Smooth muscle cell (in vitro differentiated cells): ENCODE results near the gene COL20A1. TPM values are rescaled to one million over a fixed set of nuclear protein-coding genes. Genes with fewer than 3 reads are reported as not detected.

Experiments used
- DNase-seq: peaks from one replicate; lab custom pipeline; 2025; ENCODE audit not compliant: unreplicated experiment; lab: John Stamatoyannopoulos, UW
- H2AFZ ChIP-seq: fragments of 200-600 bp; sonication (generic); 2 replicates; pipeline ENCODE4 v1.6.0; 2016; ENCODE audit warnings: antibody characterized with exemption, low read depth, mild to moderate bottlenecking
- H3F3A ChIP-seq: fragments of 200-600 bp; sonication (generic); 2 replicates; pipeline ENCODE4 v1.6.0; 2017; ENCODE audit warnings: antibody characterized with exemption, low read depth
- H3K27ac ChIP-seq: fragments of 200-600 bp; sonication (generic); 2 replicates; pipeline ENCODE4 v1.5.1; 2016; ENCODE audit warnings: low read depth, mild to moderate bottlenecking
- H3K27me3 ChIP-seq: fragments of 200-600 bp; sonication (generic); 2 replicates; pipeline ENCODE4 v1.6.1; 2016; ENCODE audit warnings: low read depth, mild to moderate bottlenecking
- H3K36me3 ChIP-seq: fragments of 200-600 bp; sonication (generic); 2 replicates; pipeline ENCODE4 v1.5.1; 2016; ENCODE audit warnings: low read depth
- H3K4me1 ChIP-seq: fragments of 200-600 bp; sonication (generic); 2 replicates; pipeline ENCODE4 v1.5.1; 2016; ENCODE audit warnings: low read depth
- H3K4me2 ChIP-seq: fragments of 200-600 bp; sonication (generic); 2 replicates; pipeline ENCODE4 v1.6.0; 2016; ENCODE audit warnings: mild to moderate bottlenecking
- H3K4me3 ChIP-seq: fragments of 200-600 bp; sonication (generic); 2 replicates; pipeline ENCODE4 v1.5.1; 2016; ENCODE audit warnings: mild to moderate bottlenecking
- H3K79me2 ChIP-seq: fragments of 200-600 bp; sonication (generic); 2 replicates; pipeline ENCODE4 v1.6.0; 2016; ENCODE audit warnings: low read depth, mild to moderate bottlenecking
- H3K9ac ChIP-seq: fragments of 200-600 bp; sonication (generic); 2 replicates; pipeline ENCODE4 v1.6.0; 2016; ENCODE audit warnings: low read depth
- H3K9me3 ChIP-seq: fragments of 200-600 bp; sonication (generic); replicated peaks from 2 replicates; pipeline ENCODE4 v1.5.1; 2016; ENCODE audit warnings: low read depth
- H4K20me1 ChIP-seq: fragments of 200-600 bp; sonication (generic); 2 replicates; pipeline ENCODE4 v1.6.0; 2016; ENCODE audit warnings: low read depth
- CTCF ChIP-seq: fragments of 200-600 bp; sonication (generic); IDR thresholded peaks from 2 replicates; pipeline ENCODE4 v1.5.1; 2017; ENCODE audit warnings: borderline replicate concordance, mild to moderate bottlenecking, antibody characterized with exemption; ENCODE audit not compliant: insufficient read depth, poor library complexity, severe bottlenecking
- WGBS: methylation state at CpG from one replicate; pipeline ENCODE4 v1.1.7; 2016; ENCODE audit warnings: low lambda C conversion rate; 5-methylcytosine and 5-hydroxymethylcytosine counted together
- polyA plus RNA-seq: library from polyadenylated mRNA; unstranded; fragments of >200 nt; fragmentation: Nextera tagmentation; extraction: Ambion mirVana; gene quantifications from 2 replicates; pipeline ENCODE4 v1.2.1, GENCODE V29; 2016
- total RNA-seq: library from RNA; depleted of rRNA; stranded (reverse); fragments of >200 nt; gene quantifications from 2 replicates; pipeline ENCODE4 v1.2.3, GENCODE V29; 2014

The COL20A1 gene
- total and polyA plus RNA-seq, 2 experiments from 2014 or later, result 0.23 to 0.36 TPM

DNA sequence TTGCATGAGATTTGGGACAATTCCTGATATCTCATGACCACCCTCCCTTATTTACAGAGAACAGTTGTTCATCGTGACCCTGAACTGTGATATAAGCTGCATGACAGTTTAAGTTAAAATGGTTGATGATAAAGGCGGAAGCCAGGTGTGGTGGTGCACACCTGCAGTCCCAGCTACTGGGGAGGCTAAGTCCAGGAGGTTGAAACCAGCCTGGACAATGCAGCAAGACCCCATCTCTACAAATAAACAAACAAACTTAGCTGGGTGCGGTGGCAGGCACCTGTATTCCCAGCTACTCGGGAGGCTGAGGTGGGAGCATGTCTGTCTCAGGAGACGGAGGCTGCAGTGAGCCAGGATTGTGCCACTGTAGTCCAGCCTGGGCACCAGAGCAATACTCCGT lies 24.1 kb downstream of the COL20A1 start:
- TF ChIP-seq CTCF, result no peak
- no peak overlapping the region for H3K4me3 ChIP-seq
- no peak for DNase-seq
- no peaks in the 10 kb centered on the region for H3K79me2 ChIP-seq
- H3F3A ChIP-seq, result no peaks in the 10 kb centered on the region
- H3K27me3 ChIP-seq, result no peaks in the 10 kb centered on the region
- no peak overlapping the region for H3K4me2 ChIP-seq
- H3K4me1 ChIP-seq, result no peaks in the 10 kb centered on the region
- no peaks in the 10 kb centered on the region for H4K20me1 ChIP-seq
- no peak overlapping the region for H3K9ac ChIP-seq
- no peaks in the 10 kb centered on the region for H3K36me3 ChIP-seq
- H3K9me3 ChIP-seq, result no peaks in the 10 kb centered on the region
- 95% methylated on average over 6 of the region's 6 CpGs for WGBS
- H2AFZ ChIP-seq, result no peak overlapping the region
- no peak overlapping the region for H3K27ac ChIP-seq

- no peaks in the 10 kb centered on the region for H3K79me2 ChIP-seq
- H3K4me2 ChIP-seq, result no peak overlapping the region
- no peak overlapping the region for H2AFZ ChIP-seq
- no peak for DNase-seq
- H3K4me3 ChIP-seq, result no peak overlapping the region
- H3K36me3 ChIP-seq, result no peaks in the 10 kb centered on the region
- no peaks in the 10 kb centered on the region for H3K27me3 ChIP-seq
- H3K27ac ChIP-seq, result no peak overlapping the region
- 87% methylated on average over 18 of the region's 18 CpGs for WGBS
- H3K4me1 ChIP-seq, result no peaks in the 10 kb centered on the region
- no peaks in the 10 kb centered on the region for H3F3A ChIP-seq
- H3K9me3 ChIP-seq, result no peaks in the 10 kb centered on the region
- no peak overlapping the region for H3K9ac ChIP-seq
- TF ChIP-seq CTCF, result no peak
- no peaks in the 10 kb centered on the region for H4K20me1 ChIP-seq
These were observed 24.8 kb downstream of the COL20A1 start for GRCh38 chr20:63317601-63318291.

DNA sequence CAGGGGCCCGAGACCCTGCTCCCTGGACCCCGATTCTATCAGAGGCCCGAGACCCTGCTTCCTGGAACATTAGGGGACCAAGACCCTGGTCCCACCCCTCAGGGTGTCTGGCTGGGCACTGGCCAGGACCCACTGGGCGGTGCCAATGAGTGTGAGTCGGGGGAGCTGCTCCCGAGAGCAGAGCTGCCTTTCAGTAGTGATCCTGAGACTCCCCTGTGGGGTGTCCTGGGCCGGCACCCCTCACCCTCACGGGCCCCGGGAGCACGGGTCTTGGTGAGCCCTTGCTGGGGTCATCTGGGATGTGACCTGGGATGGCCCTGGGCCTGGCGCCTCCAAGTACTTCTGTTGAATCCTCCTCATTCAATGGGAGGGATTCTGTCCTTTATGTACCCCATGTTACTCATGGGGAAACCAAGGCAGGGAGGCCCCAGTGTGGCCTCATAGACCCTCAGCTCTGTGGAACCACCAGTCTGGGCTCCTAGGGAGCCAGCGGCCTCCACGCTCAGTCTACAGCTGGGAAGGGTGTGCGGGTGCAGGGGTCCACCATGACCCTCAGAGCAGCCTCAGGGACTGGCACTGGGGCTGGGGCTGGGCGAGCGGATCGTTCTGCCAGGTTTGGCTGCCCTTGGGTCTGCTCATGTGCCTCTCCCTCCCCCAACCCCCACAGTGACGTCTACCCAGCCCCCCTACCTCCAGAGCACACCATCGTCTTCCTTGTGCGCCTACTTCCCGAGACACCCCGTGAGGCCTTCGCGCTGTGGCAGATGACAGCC lies 25.6 kb downstream of the COL20A1 start:
- no peak for DNase-seq
- H3K4me1 ChIP-seq, result no peaks in the 10 kb centered on the region
- TF ChIP-seq CTCF, result no peak
- no peaks in the 10 kb centered on the region for H3K36me3 ChIP-seq
- H3K4me3 ChIP-seq, result no peak overlapping the region
- no peaks in the 10 kb centered on the region for H3K9me3 ChIP-seq
- H3K4me2 ChIP-seq, result no peak overlapping the region
- no peaks in the 10 kb centered on the region for H3F3A ChIP-seq
- no peaks in the 10 kb centered on the region for H3K27me3 ChIP-seq
- H4K20me1 ChIP-seq, result no peaks in the 10 kb centered on the region
- H2AFZ ChIP-seq, result no peak overlapping the region
- no peak overlapping the region for H3K9ac ChIP-seq
- no peak overlapping the region for H3K27ac ChIP-seq
- 94% methylated on average over 24 of the region's 24 CpGs for WGBS
- H3K79me2 ChIP-seq, result no peaks in the 10 kb centered on the region
